K562 (cell line): ENCODE results near the gene TM4SF20. TPM values are rescaled to one million over a fixed set of nuclear protein-coding genes. Genes with fewer than 3 reads are reported as not detected.

ENCODE experiments used
- ATAC-seq: fragments of 200-7000 bp; cut with Tn5 transposase; 3 replicates; pipeline ENCODE4 v1.9.1; 2020; ENCODE audit warnings: moderate library complexity
- BruUV-seq: library from RNA; stranded (reverse); fragments of 400-500 nt; replicated peaks from 2 replicates; lab custom pipeline; 2021; lab: Mats Ljungman, UMichigan
- CTCF ChIA-PET: fragments of 300-600 bp; formaldehyde crosslinking; extraction: SDS; loops from one replicate; lab custom pipeline; 2021; ENCODE audit warnings: low intra/inter-chr PET ratio; lab: Yijun Ruan, JAX
- POLR2A ChIA-PET: fragments of 300-600, 350-650 bp; sonication (Branson Sonifier 250); formaldehyde crosslinking; extraction: SDS; loops from one replicate; lab custom pipeline; 2021; ENCODE audit warnings: antibody characterized with exemption, inconsistent platforms; lab: Yijun Ruan, JAX
- DNase-seq, 4 experiments: peaks; one replicate each; pipeline versions ENCODE4 v3.0.0 to v3.0.0-alpha.2; 2011 to 2018; ENCODE audit warnings: low spot score in 3 of 4, mixed read lengths in 3 of 4; ENCODE audit errors: extremely low read depth in 1 of 4
- FAIRE-seq: peaks from 2 replicates; lab custom pipeline; 2011; peaks lifted over from hg19 to GRCh38; lab: Jason Lieb, UNC
- H2AFZ ChIP-seq: 2 replicates; pipeline ENCODE4 v1.6.0; 2011; ENCODE audit warnings: low read depth, low read length, control low read depth, inconsistent platforms
- H3K27ac ChIP-seq: fragments of 200-600 bp; 3 replicates; pipeline ENCODE4 v1.8.0; 2011; ENCODE audit warnings: low read depth, mild to moderate bottlenecking, control low read depth, inconsistent platforms, low read length, moderate library complexity, mixed read lengths; ENCODE audit errors: extremely low read depth
- H3K27me3 ChIP-seq, 2 experiments: fragments of 300-600 bp in 1 of 2; 2 replicates in 1 of 2; 3 replicates in 1 of 2; pipeline versions ENCODE4 v1.6.0 to v1.8.0; 2011; ENCODE audit warnings: inconsistent platforms in 2 of 2, low read length in 2 of 2, mild to moderate bottlenecking in 1 of 2, mixed read lengths in 1 of 2, moderate library complexity in 1 of 2; ENCODE audit not compliant: control insufficient read depth in 2 of 2, insufficient read depth in 2 of 2
- H3K36me3 ChIP-seq: fragments of 300-600 bp; 3 replicates; pipeline ENCODE4 v1.8.0; 2011; ENCODE audit warnings: mild to moderate bottlenecking, low read length, inconsistent platforms; ENCODE audit not compliant: control insufficient read depth, insufficient read depth
- H3K4me1 ChIP-seq, 2 experiments: fragments of 200-600 bp in 1 of 2; replicated peaks in 1 of 2; 2 replicates in 1 of 2; 3 replicates in 1 of 2; pipeline versions ENCODE4 v1.5.1 to v1.8.0; 2011; ENCODE audit warnings: inconsistent platforms in 2 of 2, low read length in 2 of 2, mild to moderate bottlenecking in 1 of 2, mixed read lengths in 1 of 2, moderate library complexity in 1 of 2; ENCODE audit not compliant: control insufficient read depth in 2 of 2, insufficient read depth in 2 of 2
- H3K4me2 ChIP-seq: 2 replicates; pipeline ENCODE4 v1.6.1; 2011; ENCODE audit warnings: low read length, control low read depth, inconsistent platforms, mixed read lengths; ENCODE audit not compliant: insufficient read depth
- H3K4me3 ChIP-seq: fragments of 200-600 bp; sonication (generic), shearing (Covaris generic); 2 replicates; pipeline ENCODE4 v1.5.1; 2016; ENCODE audit warnings: control low read depth, inconsistent platforms
- H3K79me2 ChIP-seq: fragments of 200-600 bp; 3 replicates; pipeline ENCODE4 v1.8.0; 2011; ENCODE audit warnings: low read length, inconsistent platforms; ENCODE audit not compliant: control insufficient read depth, insufficient read depth
- H3K9ac ChIP-seq, 2 experiments: 2 replicates each; pipeline versions ENCODE4 v1.6.0 to v1.6.1; 2011; ENCODE audit warnings: low read depth in 2 of 2, low read length in 2 of 2, control low read depth in 1 of 2, inconsistent platforms in 1 of 2, mild to moderate bottlenecking in 1 of 2, mixed read lengths in 1 of 2; ENCODE audit not compliant: insufficient read depth in 1 of 2
- H3K9me1 ChIP-seq: one replicate; pipeline ENCODE4 v1.6.0; 2011; ENCODE audit warnings: inconsistent platforms, mild to moderate bottlenecking, low read length, moderate library complexity; ENCODE audit not compliant: control insufficient read depth, insufficient read depth
- H3K9me3 ChIP-seq: replicated peaks from 2 replicates; pipeline ENCODE4 v1.5.1; 2011; ENCODE audit warnings: low read depth, low read length, inconsistent platforms; ENCODE audit not compliant: control insufficient read depth, insufficient read depth
- H4K20me1 ChIP-seq: replicated peaks from 2 replicates; pipeline ENCODE4 v1.6.1; 2011; ENCODE audit warnings: low read length, inconsistent platforms, mixed read lengths; ENCODE audit not compliant: control insufficient read depth, insufficient read depth
- C11orf30 ChIP-seq: fragments of 450-650 bp; IDR thresholded peaks from 2 replicates; pipeline ENCODE4 v1.6.1; 2016; ENCODE audit warnings: low read depth, mild to moderate bottlenecking
- HNRNPUL1 ChIP-seq: fragments of 200-400 bp; formaldehyde crosslinking; IDR thresholded peaks from 2 replicates; pipeline ENCODE4 v1.6.1; 2017; ENCODE audit warnings: low read length
- MAFG ChIP-seq: fragments of 450-650 bp; conservative IDR thresholded peaks from 2 replicates; pipeline ENCODE4 v1.6.1; 2016; ENCODE audit warnings: missing genetic modification characterization, missing compliant biosample characterization
- MYNN ChIP-seq, 2 experiments: sonication (generic); formaldehyde crosslinking in 1 of 2; IDR thresholded peaks; 2 replicates each; pipeline versions ENCODE4 v1.5.0 to v1.6.1; 2016 to 2020; ENCODE audit warnings: antibody characterized with exemption in 1 of 2, missing genetic modification reagents in 1 of 2
- NFXL1 ChIP-seq: fragments of 450-650 bp; formaldehyde crosslinking; IDR thresholded peaks from 2 replicates; pipeline ENCODE4 v1.4.0; 2021; ENCODE audit warnings: mild to moderate bottlenecking
- POLR2AphosphoS2 ChIP-seq: IDR thresholded peaks from 2 replicates; pipeline ENCODE4 v1.6.1; 2012; ENCODE audit warnings: low read length, improper control_type of control experiment
- RB1 ChIP-seq: fragments of 450-650 bp; IDR thresholded peaks from 2 replicates; pipeline ENCODE4 v1.6.1; 2017; ENCODE audit warnings: low read depth, mild to moderate bottlenecking
- ZNF316 ChIP-seq: fragments of 450-650 bp; IDR thresholded peaks from 2 replicates; pipeline ENCODE4 v1.6.1; 2016
- whole genome bisulfite sequencing: fragments of 100-300 bp; shearing (Covaris generic); methylation state at CpG from one replicate; pipeline ENCODE4 v1.1.6; 2016; ENCODE audit warnings: low coverage, mixed read lengths; ENCODE audit not compliant: insufficient coverage; ENCODE audit errors: missing lambda C conversion rate; 5-methylcytosine and 5-hydroxymethylcytosine counted together
- in situ Hi-C: fragments of 300-500 bp; cut with MboI; formaldehyde crosslinking; loops from 4 replicates; pipeline ENCODE4 v1.15.0; 2018; ENCODE audit warnings: inconsistent platforms, mixed read lengths
- intact Hi-C: fragments of 100-400 bp; cut with micrococcal nuclease; formaldehyde crosslinking; loops from 2 replicates; pipeline ENCODE4 v1.14.2; 2022
- polyA plus RNA-seq, 8 experiments: library from polyadenylated mRNA; depleted of rRNA in 4 of 8; stranded (reverse) in 5 of 8; unstranded in 3 of 8; fragments of >200 nt; fragmentation: Nextera tagmentation in 2 of 8; fragmentation: Illumina TruSeq in 1 of 8; extraction: Ambion mirVana in 2 of 8; extraction: Trizol in 1 of 8; gene quantifications; 2 replicates each; pipeline versions ENCODE4 v1.2.1 to v1.2.3, GENCODE V29; 2011 to 2014; ENCODE audit warnings: inconsistent platforms in 1 of 8, missing spikeins in 1 of 8
- total RNA-seq, 7 experiments: library from RNA; depleted of rRNA in 6 of 7; stranded (reverse); fragments of >200 nt in 6 of 7; fragmentation: Illumina TruSeq in 2 of 7; extraction: Trizol in 2 of 7; gene quantifications; 2 replicates each; pipeline versions ENCODE4 v1.2.1 to v1.2.3, GENCODE V29; 2011 to 2021; ENCODE audit warnings: low replicate concordance in 1 of 7
- TF ChIP-seq, protein P1 (sequence below): fragments of 450-650 bp; IDR thresholded peaks from 2 replicates; pipeline ENCODE4 v1.6.1; 2016; ENCODE audit warnings: low read depth

TM4SF20 gene
- total and polyA plus RNA-seq, 9 of the 15 experiments (the other 6 are each of a cell fraction or from before 2014, with no cell fraction given): not detected

DNA sequence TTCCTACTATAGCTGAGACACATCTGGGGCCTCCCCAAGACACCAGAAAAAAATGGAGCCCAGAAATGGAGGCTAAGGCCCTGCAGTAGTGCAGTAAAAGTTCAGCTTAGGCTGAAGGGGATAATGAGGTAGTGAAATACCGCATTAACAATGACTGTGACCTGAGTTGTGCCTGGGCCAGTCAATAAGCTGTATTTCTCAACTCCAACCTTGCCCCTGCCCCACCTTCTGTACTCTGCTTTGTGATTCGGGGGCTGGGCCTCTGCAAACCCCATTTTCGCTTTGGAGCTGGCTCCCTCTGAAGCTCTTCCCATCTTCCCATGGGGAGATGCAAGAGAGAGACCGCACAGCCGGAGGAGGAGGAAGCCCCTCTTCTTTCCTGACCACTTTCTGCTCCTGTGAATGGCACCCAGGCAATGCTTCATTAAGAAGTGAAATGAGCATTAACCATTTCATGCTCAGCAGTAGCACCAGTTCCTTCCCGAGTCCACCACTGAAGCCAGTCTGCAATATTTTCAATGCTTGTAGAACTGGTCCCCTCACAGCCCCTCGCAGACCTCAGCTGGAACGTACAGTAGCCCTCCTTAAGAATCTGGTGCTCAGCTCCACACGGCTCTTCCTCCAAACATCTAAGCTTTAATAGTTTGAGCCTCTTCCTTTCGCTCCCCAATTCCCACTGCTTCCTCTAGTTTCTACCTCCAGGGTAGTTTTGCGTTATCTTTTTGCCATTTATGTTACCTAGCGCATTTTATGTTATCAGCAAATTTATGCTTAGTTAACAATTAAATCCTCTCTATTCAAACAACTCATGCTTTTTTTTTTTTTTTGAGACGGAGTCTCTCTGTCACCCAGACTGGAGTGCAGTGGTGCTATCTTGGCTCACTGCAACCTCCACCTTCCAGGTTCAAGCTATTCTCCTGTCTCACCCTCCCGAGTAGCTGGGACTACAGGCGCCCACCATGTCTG, 41.3 kb upstream of the TM4SF20 start:
- no peak overlapping the region for H3K27ac ChIP-seq
- no peaks in the 10 kb centered on the region for H3K36me3 ChIP-seq
- in situ Hi-C loops (no loop called here), intact Hi-C loops (no loop called here)
- WGBS: 58% methylated on average over 11 of the region's 15 CpGs
- no peaks in the 10 kb centered on the region; a peak in 1 of 5 replicates for H3K4me1 ChIP-seq
- ChIA-PET CTCF (no interaction called here), POLR2A (no interaction called here)
- no peaks in the 10 kb centered on the region for H3K9me1 ChIP-seq
- H2AFZ ChIP-seq: peak overlapping the region; percentile 24; the same call in 1 of the 2 replicates
- H3K79me2 ChIP-seq: no peaks in the 10 kb centered on the region
- TF ChIP-seq C11orf30 (peak; percentile 46; the same call in 1 of the 2 replicates), RB1 (no peak), MYNN (IDR thresholded peaks at IDR 0.05) (no peak), MYNN (CRISPR knock-in tag; IDR thresholded peaks at IDR 0.05) (no peak), NFXL1 (CRISPR knock-in tag) (no peak), ZNF316 (peak; percentile 80), POLR2AphosphoS2 (no peak), MAFG (tag) (peak; percentile 50), HNRNPUL1 (no peak)
- TF ChIP-seq, protein P1, sequence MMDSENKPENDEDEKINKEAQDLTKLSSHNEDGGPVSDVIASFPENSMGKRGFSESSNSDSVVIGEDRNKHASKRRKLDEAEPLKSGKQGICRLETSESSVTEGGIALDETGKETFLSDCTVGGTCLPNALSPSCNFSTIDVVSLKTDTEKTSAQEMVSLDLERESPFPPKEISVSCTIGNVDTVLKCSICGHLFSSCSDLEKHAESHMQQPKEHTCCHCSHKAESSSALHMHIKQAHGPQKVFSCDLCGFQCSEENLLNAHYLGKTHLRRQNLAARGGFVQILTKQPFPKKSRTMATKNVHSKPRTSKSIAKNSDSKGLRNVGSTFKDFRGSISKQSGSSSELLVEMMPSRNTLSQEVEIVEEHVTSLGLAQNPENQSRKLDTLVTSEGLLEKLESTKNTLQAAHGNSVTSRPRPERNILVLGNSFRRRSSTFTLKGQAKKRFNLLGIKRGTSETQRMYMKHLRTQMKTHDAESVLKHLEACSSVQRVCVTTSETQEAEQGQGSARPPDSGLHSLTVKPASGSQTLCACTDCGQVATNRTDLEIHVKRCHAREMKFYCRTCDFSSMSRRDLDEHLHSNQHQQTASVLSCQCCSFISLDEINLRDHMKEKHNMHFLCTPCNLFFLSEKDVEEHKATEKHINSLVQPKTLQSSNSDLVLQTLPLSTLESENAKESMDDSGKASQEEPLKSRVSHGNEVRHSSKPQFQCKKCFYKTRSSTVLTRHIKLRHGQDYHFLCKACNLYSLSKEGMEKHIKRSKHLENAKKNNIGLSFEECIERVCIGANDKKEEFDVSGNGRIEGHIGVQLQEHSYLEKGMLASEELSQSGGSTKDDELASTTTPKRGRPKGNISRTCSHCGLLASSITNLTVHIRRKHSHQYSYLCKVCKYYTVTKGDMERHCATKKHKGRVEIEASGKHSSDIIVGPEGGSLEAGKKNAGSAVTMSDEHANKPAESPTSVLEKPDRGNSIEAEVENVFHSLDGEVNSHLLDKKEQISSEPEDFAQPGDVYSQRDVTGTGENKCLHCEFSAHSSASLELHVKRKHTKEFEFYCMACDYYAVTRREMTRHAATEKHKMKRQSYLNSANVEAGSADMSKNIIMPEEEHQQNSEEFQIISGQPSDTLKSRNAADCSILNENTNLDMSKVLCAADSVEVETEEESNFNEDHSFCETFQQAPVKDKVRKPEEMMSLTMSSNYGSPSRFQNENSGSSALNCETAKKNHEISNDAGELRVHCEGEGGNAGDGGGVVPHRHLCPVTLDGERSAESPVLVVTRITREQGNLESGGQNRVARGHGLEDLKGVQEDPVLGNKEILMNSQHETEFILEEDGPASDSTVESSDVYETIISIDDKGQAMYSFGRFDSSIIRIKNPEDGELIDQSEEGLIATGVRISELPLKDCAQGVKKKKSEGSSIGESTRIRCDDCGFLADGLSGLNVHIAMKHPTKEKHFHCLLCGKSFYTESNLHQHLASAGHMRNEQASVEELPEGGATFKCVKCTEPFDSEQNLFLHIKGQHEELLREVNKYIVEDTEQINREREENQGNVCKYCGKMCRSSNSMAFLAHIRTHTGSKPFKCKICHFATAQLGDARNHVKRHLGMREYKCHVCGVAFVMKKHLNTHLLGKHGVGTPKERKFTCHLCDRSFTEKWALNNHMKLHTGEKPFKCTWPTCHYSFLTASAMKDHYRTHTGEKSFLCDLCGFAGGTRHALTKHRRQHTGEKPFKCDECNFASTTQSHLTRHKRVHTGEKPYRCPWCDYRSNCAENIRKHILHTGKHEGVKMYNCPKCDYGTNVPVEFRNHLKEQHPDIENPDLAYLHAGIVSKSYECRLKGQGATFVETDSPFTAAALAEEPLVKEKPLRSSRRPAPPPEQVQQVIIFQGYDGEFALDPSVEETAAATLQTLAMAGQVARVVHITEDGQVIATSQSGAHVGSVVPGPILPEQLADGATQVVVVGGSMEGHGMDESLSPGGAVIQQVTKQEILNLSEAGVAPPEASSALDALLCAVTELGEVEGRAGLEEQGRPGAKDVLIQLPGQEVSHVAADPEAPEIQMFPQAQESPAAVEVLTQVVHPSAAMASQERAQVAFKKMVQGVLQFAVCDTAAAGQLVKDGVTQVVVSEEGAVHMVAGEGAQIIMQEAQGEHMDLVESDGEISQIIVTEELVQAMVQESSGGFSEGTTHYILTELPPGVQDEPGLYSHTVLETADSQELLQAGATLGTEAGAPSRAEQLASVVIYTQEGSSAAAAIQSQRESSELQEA: no peak
- ATAC-seq: no peak; the same call in 2 of the 3 replicates
- no peak overlapping the region for H3K4me3 ChIP-seq
- no peaks in the 10 kb centered on the region for H4K20me1 ChIP-seq
- BruUV-seq: no TSS peak
- DNase-seq: no peak
- FAIRE-seq: no peak
- H3K9me3 ChIP-seq: no peaks in the 10 kb centered on the region
- no peak overlapping the region for H3K9ac ChIP-seq
- H3K27me3 ChIP-seq: no peaks in the 10 kb centered on the region
- no peak overlapping the region for H3K4me2 ChIP-seq
